T-helper 2 cell treated with Interferon-gamma antibody and Interleukin-4, amounts not matched to agents 100 ng/mL and 5 ng/mL, for 36 hours (primary cell): ENCODE results near the gene ITPR2. TPM values are rescaled to one million over a fixed set of nuclear protein-coding genes. Genes with fewer than 3 reads are reported as not detected.
"Not testable (repeated sequence)": the region's sequence is repeated elsewhere in the genome, so short reads cannot be mapped to it uniquely, and the experiment has no call there.

Source experiments
- intact Hi-C: fragments of 100-400 bp; cut with micrococcal nuclease; formaldehyde crosslinking; loops from one replicate; pipeline ENCODE4 v1.15.1; 2023
- total RNA-seq: library from RNA; stranded (reverse); gene quantifications from 2 replicates; pipeline ENCODE4 v1.2.3, GENCODE V29; 2022

Gene ITPR2
- total RNA-seq, 1 donor from 2014 or later, result 40.2 TPM

DNA sequence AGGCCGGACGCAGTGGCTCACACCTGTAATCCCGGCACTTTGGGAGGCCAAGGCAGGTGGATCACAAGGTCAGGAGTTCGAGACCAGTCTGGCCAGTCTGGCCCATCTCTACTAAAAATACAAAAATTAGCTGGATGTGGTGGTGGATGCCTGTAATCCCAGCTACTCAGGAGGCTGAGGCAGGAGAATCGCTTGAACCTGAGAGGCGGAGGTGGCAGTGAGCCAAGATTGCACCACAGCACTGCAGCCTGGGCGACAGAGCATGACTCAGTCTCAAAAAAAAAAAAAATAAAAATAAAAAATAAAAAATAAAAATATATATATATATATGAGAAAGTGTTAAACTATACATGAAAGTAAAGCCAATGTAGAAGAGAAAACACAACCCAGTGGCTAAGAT, 228.2 kb downstream of the ITPR2 start:
- intact Hi-C loops, result not testable (repeated sequence)

- intact Hi-C loops, result no loop called here
Measured at GRCh38 chr12:26599096-26599695, 233.8 kb downstream of the ITPR2 start.

DNA sequence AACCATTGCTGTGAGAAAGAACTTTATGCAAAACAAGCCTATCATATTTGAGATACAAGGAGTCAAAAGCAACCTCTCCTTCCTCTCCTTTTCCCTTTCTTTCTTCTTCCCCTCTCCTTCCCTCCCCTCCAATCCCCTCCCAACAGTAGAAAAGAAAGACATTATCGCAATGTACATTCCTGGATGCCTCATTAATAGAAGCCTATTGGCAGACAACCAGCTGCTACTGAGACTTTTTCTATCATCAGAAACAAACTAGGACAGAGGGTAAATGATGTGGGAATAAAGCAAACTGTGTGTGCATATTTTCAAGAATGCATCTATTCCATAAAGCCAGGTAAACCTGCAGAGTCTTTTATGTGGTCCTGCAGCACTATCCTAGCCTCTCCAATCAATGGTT, 237.2 kb downstream of the ITPR2 start:
- intact Hi-C loops, result no loop called here

DNA sequence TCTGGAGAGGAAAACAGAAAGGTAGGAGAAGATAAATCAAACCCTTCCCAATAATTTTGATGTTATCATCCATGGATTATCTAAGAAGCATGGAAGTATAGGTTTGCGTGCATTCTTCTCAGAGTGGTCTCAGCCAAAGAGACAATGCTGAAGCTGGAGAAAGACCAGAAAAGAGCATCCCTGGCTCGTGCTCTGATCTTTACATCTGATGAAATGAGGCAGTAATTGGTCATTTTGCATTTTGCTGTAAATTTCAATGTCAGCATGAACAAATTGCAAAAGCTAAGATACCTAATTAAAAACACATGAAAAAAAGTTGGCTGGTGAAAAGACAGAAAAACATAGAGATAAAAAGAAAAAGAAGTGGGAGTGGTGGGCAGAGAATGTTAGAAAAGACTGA, 252.4 kb downstream of the ITPR2 start:
- intact Hi-C loops, result no loop called here

GRCh38 chr12:26576266-26576665, 256.7 kb downstream of the ITPR2 start:
- intact Hi-C loops, result no loop called here

- intact Hi-C loops, result loop anchor here (5.0 kb wide), 1 partner anchor 1156 kb away; no protein-coding TSS in a partner anchor
Measured at GRCh38 chr12:26573225-26573909, 259.6 kb downstream of the ITPR2 start.

GRCh38 chr12:26572137-26572536, 260.9 kb downstream of the ITPR2 start:
- intact Hi-C loops, result loop anchor here (5.0 kb wide), 1 partner anchor 1155 kb away; no protein-coding TSS in a partner anchor

DNA sequence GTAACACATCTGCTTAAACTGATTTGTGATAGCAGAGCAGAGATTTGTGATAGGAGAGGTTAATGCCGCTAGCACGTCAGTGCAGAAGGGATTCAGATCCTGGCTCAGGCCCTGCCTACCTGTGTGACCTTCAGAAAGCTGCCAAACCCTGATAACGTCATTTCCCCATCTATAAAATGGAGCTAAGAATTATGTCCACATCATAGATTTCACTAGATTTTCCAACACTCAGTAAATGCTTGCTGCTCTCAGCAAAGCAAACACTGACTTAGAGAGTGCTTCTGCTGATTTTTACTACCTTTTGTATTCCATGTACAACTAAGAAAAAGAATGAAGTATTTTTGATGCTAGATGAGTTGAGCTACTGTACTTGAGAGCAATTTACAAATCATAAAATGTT, 261.4 kb downstream of the ITPR2 start:
- intact Hi-C loops, result loop anchor here (5.0 kb wide), 1 partner anchor 1154 kb away; no protein-coding TSS in a partner anchor

- intact Hi-C loops, result no loop called here
Measured at GRCh38 chr12:26567126-26567525, 265.9 kb downstream of the ITPR2 start.

- intact Hi-C loops, result no loop called here
Measured at GRCh38 chr12:26566675-26567074, 266.3 kb downstream of the ITPR2 start.

DNA sequence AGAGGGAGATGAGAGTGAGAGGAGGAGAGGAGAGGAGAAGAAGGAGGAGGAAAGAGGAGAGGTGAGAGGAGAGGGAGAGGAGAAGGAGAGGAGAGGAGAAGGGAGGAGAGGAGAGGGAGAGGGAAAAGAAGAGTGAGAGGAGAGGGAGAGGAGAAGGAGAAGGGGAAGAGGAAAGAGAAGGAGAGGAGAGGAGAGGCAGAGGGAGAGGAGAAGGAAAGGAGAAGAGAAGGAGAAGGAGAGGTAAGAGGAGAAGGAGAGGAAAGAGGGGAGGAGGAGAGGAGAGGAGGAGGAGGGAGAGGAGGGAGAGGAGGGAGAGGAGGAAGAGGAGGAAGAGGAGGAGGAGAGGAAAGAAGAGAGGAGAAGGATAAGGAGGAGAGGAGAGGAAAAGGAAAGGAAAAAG, 266.8 kb downstream of the ITPR2 start:
- intact Hi-C loops, result no loop called here

DNA sequence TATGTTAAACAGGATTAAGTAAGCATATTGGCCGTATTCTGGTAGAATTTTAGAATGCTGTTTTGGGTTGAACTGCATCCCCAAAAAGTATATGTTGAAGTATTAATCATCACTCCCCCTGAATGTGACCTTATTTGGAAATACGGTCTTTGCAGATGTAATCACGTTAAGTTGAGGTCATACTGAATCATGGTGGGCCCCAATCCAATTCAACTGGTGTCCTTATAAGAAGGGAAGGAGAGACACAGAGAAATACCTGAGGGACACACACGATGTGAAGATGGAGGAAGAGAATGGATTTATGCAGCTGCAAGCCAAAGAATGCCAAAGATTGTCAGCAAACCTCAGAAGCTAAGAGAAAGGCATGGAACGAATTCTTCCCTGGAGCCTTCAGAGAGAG, 268.6 kb downstream of the ITPR2 start:
- intact Hi-C loops, result no loop called here

GRCh38 chr12:26563552-26563951, 269.4 kb downstream of the ITPR2 start:
- intact Hi-C loops, result no loop called here

DNA sequence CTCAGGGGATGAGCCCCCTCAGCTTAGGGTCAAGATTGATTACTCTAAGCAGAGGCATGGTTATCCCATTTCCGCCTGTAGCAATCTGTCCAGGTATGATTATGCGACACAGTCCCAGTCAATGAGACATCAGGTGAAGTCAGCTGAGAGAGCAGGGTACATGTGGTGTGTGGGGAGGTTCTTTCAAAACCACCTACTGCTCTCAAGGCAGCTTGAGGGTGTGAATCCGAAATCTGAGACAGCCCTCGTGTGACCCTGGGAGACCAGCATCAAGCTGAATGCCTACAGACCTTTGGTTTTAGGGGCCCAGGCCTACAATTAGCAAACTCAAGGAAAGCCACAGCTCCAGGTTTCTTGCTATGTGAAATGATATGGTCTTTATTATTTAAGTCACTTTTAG, 275.7 kb downstream of the ITPR2 start:
- intact Hi-C loops, result no loop called here

- intact Hi-C loops, result no loop called here
Measured at GRCh38 chr12:26556916-26557315, 276.1 kb downstream of the ITPR2 start.

DNA sequence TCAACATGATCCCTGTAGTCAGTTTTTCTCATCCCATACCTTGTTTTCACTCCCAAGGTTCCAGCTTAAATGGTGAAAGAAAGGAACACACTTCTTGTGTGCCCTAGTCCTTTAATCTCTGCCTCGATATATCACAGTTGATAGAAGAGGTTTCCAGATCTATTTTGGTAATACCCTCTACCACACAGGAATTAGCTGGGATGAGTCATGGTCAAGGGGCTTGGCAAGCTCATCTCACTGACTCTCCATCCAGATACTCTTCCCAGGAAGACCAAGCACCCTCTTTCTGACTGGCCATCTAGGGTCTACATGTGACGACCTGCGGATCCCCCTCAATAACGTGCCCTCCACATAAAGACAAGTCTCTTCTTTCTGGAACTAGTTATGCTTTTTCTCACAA, 277.9 kb downstream of the ITPR2 start:
- intact Hi-C loops, result no loop called here

- intact Hi-C loops, result no loop called here
Measured at GRCh38 chr12:26554332-26554731, 278.7 kb downstream of the ITPR2 start.

- intact Hi-C loops, result no loop called here
Measured at GRCh38 chr12:26551385-26551784, 281.6 kb downstream of the ITPR2 start.

- intact Hi-C loops, result no loop called here
Measured at GRCh38 chr12:26548227-26548626, 284.8 kb downstream of the ITPR2 start.

- intact Hi-C loops, result no loop called here
Measured at GRCh38 chr12:26546535-26547314, 286.3 kb downstream of the ITPR2 start.

DNA sequence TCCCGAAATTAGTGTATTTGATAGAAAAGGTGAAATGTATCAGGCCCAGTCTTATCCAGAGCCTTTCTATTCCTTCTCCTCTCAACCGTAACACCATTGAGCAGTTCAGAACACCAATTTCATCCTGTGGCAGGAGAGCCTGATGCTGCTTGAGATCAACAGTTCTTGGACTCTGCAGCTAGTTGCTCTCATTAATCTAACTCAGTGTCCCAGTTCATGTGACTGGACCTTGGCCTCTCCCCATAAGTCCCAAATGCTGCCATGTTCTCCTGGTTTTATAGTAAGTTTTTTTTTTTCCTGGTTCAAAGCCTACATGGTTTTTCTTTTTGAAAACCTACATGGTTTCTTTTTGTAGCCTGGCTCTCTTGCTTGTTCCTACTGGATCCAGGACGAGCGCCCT, 293.9 kb downstream of the ITPR2 start:
- intact Hi-C loops, result no loop called here

DNA sequence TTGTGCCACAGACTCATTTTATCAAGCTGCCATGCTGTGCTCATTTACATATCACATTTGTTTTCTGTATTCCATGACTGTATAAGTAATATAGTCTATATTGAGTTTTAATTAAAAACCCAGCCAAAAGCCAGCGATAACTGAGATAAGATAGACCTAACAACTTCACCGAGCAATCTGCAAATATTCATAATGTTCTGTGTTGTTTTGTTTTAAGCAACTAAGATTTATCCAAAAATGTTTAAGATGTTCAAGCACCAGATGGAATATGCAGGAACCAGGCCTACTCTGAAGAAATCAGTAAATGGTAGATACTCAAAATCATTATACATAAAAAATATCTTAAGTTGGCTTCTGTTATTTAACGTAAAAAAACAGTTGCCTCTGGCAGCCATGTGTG, 295.3 kb downstream of the ITPR2 start:
- intact Hi-C loops, result no loop called here
